NCI-H69 (cell line): ENCODE results near the gene PRKCE.
A peak's percentile ranks its signal among the peaks of the same experiment; 100 is the strongest.

Source experiments
- DNase-seq: peaks from one replicate; lab custom pipeline; 2025; lab: John Stamatoyannopoulos, UW

Gene PRKCE

DNA sequence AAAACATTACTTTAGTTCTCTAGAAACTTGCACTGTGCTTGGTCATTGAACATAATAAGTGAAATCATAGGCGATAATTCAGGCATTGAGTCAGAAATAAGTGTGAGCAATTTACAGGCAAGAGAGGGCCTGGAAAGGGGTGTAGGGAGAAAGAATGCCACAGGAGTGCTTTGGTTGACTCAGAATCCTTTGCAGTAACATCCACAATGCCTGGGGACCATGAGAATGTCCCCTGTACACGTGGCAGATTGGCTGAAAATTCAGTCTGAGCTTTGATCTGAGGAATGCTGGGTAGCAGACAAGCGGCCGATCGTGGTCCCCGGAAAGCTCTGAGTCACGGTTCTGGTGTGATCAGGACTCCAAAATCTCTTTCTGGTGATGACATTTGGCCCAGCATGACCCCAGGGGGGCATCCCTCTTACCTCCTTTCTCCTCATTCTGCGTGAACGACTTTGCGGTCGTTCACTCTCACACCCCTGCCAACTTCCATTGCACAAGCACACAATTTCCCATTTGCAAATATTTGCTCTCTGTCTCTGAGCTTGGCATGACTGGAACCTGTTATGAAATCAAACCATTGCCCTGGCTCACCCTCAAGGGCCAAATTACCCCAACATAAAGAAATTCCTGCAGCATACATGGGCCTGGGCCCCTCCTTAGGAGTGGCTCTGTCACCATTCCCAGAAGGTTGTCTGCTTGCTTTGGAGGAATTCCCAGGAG is 340.7 kb downstream of the PRKCE start:
- no peak for DNase-seq

DNA sequence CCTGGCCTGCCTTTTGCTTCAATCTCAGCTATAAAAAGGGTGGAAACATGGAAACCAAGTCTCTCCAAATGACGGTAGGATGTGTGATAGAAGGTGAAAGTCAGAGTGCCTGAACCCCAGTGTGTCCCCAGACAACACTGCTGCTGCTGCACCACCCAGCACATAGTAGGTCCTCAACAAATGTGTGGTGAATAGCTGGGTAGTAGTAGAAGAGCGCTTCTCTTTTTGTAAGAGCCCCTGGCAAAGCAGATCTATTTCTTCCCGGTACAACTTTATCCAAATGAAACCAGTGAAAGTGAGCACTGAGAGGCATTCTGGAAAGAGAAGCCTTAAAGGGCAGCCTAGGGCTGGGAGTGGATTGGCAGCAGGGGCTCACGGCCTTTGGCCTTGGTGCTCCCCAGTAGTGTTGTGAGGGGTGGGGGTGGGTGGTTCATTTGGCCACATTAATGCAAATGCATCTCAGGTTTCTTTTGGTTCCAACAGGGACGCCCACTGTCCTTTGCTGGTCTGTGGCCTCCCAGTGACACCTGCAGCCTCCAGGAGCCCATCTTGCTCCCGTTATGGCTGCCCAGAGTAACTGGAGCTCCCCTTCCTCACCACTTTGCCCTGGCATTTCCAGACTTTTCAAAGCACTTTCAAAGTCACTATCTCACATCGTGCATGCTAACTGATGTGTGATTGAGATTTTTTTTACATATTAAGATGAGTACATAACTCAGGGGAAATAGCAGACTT is 341.4 kb downstream of the PRKCE start:
- no peak for DNase-seq

DNA sequence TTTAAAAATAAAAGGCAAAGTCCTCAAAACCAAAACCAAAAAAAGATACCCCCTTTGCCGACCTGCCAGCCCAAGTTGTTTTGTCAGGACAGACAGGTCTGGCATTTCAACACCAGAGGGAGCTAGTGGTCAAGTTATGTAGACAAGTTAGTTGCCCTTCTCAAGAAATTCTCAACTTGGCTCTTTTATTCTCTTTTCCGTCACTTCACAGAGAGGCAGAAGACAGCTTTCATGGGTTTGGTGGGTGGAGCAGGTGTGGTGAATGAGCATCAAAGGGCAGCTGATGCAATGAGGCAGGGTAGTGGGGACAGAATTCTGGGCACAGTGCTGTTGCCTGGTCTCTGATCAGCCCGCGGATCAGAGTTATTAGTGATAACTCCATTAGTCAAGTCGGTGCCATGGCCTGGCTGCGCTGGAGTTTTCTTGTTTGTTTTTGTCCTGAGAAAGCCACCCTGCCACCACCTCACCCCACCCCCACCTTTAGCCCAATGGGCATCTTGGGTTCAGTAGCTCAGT is 342.1 kb downstream of the PRKCE start:
- DNase-seq: peak; percentile 53

DNA sequence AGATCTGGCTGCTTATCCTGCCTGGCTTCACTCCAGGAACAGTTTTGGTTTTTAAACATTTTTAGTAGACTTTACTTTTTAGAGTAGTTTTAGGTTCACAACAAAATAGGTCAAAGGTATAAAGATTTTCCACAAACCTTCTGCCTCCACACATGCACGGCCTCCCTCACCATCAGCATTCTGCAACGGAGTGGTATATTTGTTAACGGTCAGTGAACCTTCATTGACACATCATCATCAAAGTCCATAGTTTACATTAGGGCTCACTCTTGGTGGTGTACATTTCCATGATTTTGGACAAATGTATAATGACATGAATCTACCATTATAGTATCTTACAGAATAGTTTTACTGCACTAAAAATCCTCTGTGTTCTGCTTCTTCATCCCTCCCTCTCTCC is 342.6 kb downstream of the PRKCE start:
- no peak for DNase-seq

DNA sequence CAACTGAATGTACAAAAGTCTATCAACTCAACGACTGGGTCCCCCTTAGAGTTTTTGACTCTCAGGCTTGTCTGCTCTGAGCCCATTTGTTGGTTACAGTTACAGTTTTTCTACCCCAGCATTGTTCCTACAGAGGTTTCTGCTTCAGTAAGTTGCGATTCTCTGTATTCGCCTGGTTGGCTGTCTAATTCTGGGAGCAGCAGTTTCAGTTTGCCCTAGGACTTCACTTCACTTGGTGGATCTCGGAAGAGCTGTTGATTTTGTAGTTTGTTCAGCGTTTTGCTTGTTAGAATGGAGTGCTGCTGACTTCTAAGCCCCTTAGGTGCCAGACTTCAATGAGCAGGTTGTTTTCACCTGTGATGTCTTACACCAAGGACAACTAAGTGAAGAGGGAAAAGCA is 349.2 kb downstream of the PRKCE start:
- no peak for DNase-seq

DNA sequence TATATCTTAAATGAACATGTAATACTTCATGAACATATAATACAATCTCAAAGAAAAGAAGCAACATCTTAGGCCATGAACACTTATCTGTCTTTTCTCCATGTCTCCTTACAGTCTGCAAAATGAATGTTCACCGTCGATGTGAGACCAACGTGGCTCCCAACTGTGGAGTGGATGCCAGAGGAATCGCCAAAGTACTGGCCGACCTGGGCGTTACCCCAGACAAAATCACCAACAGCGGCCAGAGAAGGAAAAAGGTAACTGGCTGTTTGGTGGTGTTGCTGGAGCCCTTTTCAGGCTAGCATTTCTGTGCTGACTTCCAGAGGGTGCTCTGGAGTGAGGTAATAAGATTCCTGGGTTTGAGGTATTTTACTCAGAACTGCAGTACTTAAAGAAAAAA is 349.8 kb downstream of the PRKCE start:
- DNase-seq: no peak

DNA sequence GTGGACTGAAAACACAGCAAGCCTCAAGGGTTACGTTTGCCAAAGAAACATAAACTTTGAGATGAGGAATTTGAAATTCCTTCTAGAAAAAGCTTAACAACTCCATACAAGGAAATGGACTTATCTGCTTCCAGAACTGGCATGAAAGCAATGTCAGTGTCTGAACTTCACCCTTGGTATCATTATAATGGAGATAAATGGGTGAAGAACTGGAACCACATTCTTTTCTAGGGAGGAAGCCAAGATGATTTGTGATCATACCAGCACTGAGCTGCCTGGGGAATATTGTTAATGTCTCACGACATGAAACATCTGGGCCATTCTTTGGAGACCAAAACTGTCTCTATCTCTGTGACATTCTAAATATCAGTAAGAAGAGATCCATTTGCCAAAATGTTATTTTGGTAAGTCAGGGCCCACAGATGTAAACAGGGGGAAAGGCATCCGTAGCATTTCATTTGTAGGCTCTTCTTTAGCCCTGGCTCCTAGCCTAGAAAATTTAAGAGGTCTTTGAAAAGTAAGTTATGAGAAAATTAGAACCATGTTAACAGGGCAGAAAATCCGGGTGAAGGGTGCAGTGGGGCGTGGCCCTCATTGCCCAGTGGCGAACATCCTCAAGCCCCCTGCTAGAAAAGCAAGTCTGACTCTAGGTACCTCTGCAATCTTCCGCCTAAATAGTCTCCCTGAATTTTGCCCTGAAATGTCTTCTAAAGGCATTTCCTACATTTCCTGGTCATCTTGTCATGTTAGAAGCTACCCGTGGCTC is 350.4 kb downstream of the PRKCE start:
- DNase-seq: no peak

DNA sequence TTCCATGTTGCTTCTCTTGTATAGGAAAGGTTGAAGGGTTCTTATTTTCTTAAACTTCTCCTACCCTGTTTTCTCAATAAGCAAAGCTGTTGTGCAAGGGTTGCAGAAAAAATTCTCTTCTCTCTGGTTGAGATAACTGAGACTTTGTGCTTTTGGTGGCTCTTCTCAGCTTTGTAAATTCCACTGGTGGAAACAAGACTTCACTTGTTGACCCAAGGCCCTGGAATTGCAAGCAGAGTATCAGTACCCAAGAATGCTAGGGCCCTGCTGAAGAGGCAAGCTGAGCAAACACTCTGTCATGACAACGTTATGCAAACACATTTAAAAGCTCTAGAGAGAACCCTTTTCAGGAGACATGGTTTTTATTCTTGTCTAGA is 351.0 kb downstream of the PRKCE start:
- DNase-seq: no peak

DNA sequence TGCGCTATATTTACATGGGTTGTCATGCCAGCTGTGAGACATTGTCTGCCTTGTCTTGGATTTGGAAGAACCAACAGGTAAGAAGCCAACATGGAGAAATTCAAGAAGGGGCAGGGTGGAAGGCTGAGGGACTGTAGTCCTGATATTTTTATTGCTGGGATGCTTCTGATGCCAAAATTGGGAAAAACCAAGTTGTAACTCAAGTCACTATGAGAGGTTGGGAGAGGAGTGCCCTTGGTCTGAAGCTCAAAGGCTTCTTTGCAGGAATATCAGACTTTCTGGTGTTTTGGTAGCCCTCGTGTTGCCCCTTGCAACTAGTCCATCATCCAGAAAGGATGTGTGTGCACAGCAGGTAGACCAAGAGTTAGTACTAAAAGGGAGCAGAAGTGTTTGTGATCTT is 351.5 kb downstream of the PRKCE start:
- DNase-seq: no peak

DNA sequence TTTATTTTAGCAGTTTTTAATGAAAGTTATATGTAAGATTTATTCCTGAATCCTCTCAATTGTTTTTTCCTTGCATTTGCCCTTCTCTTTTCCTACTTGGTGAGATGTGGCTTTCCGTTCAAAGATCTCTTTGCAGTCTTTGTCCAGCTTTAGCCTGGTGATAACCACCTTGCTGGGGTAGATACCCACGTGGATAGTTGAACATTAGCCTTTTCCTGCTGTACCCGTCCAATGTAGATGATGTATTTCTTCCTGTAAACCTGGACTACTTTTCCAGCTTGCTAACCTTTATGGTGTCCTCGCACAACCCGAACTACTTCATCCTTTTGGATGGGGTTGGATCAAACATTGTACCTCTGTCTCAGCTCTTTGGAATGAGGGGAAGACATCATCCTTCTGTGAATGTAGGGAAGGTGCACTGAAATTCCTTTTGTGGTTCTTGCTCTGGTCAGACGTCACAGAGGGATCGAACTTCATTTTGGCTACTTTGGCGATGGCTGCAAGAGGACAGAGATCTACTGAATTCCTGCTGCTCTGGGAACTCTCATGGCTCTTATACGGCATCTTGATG is 352.5 kb downstream of the PRKCE start:
- DNase-seq: no peak

DNA sequence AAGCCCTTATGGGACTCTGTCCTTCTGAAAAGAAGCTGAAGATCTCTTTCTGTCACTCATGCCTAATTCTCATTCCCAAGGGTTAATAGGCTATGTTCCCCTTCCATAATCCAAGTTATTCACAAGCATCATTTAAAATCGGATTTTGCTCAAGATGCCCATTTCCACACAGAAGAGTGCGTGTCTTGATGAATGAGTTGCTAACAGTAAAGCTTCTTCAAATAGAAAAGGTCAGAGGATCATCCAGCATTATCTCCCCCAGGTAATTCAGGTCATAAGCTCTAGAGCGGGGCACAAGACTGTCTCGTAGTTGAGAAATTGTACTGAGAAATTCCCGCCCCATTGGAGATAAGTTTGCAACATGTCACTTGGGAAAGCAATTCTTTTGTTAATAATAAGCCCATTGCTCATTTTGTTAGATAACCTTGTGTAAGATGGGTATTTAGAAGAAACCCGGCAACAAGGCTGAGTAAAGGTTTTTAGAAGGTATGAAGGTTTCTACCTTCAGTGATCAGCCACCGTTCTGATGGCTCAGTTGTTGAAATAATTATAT is 355.1 kb downstream of the PRKCE start:
- DNase-seq: no peak

DNA sequence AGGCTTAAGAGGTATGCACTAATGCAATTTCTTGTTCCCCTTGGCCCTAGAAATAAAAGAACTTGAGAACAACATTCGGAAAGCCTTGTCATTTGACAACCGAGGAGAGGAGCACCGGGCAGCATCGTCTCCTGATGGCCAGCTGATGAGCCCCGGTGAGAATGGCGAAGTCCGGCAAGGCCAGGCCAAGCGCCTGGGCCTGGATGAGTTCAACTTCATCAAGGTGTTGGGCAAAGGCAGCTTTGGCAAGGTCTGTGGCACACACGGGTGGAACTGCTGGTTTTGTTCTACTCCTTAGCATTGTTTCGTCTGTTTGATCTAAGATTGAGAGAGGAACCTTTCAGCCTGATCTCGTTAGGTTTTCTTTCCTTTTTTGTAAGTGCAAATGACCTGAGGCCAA is 355.9 kb downstream of the PRKCE start:
- DNase-seq: no peak

DNA sequence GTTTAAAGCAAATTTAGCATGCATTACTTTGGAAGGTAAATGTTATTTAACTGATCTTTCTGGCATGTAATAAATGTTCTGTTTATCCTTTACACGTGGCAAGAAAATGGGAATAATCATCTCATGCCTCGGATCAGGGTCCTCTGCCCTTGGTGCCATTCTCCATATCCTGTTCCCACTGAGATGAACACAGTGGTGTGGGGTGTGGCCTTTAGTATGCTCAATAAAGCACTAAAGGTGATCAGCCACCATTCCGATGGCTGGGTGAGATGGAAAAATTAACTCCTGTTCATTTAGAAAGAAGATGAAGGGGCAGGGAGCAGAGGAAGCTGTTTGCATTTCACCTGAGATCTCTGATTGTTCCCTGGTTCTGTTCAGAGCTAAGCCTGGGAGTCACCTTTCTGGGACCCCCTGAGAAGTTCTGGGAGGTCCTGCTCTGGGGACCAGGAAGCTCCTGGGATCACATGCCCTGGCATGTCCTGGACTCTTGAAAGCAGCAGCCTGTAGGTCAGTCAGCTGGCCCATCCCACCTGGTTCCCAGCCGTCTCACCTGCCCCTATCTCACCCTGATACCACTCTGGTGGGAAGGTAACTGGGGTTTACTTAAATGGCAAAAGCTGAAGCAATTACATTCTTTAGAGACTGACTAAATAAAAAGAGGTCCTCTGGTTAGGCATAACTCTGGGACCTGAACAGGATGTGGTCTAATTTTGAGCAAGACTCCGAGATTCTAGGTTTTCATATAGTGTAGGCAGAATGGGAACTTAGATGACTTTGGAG is 356.8 kb downstream of the PRKCE start:
- no peak for DNase-seq

DNA sequence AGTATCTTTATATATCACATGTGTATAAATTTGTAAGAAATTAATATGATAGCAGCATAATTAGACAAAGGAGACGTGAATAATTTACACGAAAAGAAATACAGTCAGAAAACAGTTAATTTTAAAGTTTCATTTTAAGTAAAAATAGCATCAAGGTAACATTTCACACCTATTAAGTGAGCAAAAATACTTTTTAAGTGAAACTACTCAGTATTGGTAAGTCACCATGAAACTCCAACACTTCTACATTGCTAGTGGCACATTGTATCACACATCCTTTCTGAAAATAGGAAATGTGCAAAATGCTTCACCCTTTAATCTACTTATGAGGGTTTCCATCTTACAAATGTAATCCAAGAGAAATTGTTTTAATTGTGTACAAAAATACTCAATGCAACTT is 357.8 kb downstream of the PRKCE start:
- DNase-seq: no peak

DNA sequence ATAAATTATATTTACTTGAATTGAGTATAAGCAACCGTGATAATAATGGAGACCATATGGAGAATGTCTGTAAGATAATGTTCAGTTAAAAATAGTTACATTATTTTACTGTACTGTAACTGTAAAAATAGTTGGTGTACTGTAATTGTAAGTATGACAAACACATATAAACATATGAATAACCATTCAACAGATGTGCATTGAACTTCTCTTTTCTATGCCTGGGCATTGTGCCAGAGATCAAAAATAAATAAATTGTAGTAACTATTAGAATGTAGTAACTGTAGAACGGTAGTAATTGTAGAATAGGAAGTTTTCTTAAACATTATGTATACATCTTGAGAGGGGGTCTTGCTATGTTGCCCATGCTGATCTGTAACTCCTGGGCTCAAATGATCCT is 358.3 kb downstream of the PRKCE start:
- DNase-seq: no peak

DNA sequence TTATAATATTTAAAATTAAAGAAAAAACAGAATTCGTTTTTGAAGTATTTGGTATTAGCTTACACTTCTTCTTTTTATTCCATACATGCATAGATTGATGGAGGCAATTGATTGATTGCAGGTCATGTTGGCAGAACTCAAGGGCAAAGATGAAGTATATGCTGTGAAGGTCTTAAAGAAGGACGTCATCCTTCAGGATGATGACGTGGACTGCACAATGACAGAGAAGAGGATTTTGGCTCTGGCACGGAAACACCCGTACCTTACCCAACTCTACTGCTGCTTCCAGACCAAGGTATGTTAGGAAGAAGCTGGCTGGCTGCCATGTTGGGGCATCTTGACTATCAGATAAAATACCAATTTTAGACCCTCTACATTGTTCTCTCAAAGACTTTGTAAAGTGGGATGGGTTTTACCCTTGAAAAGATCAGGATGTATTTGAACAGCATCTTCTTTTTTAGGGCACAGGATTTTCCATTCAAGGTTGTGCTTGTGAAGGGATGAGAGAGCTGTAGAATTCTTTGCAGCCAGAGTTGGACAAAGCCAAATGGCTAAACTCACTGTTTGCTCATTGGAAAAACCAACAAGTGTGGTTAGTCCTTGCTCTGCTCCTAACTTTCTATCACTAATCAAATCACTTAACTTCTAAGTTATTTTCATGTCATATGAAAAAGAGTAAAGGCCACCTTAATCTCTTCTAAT is 358.9 kb downstream of the PRKCE start:
- no peak for DNase-seq

DNA sequence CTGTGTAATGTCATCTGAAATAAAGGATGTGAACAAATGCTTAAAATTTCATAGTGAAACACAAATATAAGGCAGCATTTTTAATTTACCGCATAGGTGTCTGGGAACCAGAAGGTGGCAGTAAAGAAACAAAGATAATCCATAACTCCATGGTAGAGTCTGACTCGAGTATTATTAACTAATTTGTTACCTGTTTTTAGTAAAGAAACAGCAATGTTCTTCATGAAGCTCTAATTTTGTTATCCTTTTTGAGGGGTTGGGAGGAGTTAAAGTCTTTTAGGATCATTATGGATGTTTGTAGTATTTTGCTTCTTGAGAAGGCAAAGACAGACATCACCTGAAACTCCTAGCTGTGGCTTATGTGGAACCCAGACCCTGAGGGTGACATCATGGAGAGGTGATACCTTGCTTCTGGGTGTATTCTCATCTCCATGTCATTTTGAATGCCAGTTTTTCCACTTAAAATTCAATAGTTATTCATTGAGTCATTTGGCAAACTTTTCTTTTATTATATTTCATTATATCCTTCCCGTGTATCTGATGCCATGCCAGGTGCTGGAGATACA is 359.5 kb downstream of the PRKCE start:
- peak; percentile 29 for DNase-seq

DNA sequence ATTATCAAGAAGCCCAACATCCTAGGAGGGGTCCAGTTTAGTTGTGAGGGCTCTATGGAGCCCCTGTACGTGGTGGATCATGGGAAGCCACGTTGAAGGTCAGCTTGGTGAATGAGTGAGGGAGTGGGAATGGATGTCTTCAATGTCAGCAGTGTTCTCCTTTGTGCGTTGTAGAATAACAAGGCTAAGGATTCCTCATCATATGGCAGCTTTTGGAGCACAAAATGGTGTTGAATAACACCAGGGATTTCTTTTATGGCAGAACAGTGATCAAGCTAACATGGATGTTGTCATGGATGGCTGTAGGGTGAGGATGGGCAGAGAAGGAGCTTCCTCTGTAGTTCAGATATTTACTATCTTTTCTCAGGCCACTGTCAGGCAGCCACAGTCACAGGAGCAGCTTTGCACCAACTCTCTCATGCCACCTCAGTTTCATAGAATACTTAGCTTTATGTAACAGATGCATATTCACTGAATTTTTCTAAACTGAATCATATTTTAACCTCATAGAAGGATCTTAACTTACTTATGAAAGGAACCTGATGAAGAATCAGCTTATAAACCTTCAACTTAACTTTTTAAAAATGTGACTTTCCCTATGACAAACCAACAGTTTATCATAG is 361.3 kb downstream of the PRKCE start:
- DNase-seq: no peak

DNA sequence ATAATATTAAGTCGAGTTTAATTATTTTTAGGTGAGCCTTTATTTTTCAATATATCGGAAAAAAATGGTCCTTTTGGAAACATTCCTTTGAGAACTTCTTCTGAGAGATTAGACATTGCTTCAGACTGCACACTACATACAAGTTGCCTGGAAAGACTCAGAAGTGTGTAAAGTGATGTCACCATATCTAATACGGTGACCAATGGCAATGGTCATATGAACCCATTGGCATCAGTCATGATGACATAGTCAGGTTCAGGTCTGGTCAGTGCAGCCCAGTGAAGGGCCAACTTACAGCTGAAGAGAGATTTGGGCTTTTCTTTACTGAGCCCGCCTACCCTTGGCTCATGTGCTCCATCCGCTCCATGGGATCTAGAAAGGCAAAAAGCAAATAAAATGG is 362.3 kb downstream of the PRKCE start:
- no peak for DNase-seq
